Neural cell (in vitro differentiated cells): ENCODE results near the gene ABCB10.

Experiments
- EP300 ChIP-seq: fragments of 450-650 bp; conservative IDR thresholded peaks from 2 replicates; pipeline ENCODE4 v1.6.1; 2014; ENCODE audit warnings: antibody characterized with exemption, mild to moderate bottlenecking, moderate library complexity; ENCODE audit not compliant: poor library complexity, severe bottlenecking
- EZH2 ChIP-seq: fragments of 200-600, 300-800 bp; shearing (Covaris generic), sonication (generic); IDR thresholded peaks from 2 replicates; pipeline ENCODE4 v1.6.1; 2014; ENCODE audit warnings: antibody characterized with exemption, low read length, borderline replicate concordance, mild to moderate bottlenecking; ENCODE audit not compliant: insufficient read depth, poor library complexity, severe bottlenecking
- TF ChIP-seq, protein P1 (sequence below): fragments of 450-650 bp; IDR thresholded peaks from 2 replicates; pipeline ENCODE4 v1.5.1; 2014; ENCODE audit warnings: antibody characterized with exemption, mild to moderate bottlenecking, moderate library complexity; ENCODE audit not compliant: poor library complexity, severe bottlenecking
- TF ChIP-seq, protein P2 (sequence below): IDR thresholded peaks from 2 replicates; pipeline ENCODE4 v1.6.1; 2012; ENCODE audit warnings: borderline replicate concordance

- TF ChIP-seq, protein P1, sequence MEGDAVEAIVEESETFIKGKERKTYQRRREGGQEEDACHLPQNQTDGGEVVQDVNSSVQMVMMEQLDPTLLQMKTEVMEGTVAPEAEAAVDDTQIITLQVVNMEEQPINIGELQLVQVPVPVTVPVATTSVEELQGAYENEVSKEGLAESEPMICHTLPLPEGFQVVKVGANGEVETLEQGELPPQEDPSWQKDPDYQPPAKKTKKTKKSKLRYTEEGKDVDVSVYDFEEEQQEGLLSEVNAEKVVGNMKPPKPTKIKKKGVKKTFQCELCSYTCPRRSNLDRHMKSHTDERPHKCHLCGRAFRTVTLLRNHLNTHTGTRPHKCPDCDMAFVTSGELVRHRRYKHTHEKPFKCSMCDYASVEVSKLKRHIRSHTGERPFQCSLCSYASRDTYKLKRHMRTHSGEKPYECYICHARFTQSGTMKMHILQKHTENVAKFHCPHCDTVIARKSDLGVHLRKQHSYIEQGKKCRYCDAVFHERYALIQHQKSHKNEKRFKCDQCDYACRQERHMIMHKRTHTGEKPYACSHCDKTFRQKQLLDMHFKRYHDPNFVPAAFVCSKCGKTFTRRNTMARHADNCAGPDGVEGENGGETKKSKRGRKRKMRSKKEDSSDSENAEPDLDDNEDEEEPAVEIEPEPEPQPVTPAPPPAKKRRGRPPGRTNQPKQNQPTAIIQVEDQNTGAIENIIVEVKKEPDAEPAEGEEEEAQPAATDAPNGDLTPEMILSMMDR, result no peak
- TF ChIP-seq EZH2 (no peak), EP300 (no peak)
- TF ChIP-seq, protein P2, sequence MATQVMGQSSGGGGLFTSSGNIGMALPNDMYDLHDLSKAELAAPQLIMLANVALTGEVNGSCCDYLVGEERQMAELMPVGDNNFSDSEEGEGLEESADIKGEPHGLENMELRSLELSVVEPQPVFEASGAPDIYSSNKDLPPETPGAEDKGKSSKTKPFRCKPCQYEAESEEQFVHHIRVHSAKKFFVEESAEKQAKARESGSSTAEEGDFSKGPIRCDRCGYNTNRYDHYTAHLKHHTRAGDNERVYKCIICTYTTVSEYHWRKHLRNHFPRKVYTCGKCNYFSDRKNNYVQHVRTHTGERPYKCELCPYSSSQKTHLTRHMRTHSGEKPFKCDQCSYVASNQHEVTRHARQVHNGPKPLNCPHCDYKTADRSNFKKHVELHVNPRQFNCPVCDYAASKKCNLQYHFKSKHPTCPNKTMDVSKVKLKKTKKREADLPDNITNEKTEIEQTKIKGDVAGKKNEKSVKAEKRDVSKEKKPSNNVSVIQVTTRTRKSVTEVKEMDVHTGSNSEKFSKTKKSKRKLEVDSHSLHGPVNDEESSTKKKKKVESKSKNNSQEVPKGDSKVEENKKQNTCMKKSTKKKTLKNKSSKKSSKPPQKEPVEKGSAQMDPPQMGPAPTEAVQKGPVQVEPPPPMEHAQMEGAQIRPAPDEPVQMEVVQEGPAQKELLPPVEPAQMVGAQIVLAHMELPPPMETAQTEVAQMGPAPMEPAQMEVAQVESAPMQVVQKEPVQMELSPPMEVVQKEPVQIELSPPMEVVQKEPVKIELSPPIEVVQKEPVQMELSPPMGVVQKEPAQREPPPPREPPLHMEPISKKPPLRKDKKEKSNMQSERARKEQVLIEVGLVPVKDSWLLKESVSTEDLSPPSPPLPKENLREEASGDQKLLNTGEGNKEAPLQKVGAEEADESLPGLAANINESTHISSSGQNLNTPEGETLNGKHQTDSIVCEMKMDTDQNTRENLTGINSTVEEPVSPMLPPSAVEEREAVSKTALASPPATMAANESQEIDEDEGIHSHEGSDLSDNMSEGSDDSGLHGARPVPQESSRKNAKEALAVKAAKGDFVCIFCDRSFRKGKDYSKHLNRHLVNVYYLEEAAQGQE, result no peak
These were observed 8.8 kb upstream of the ABCB10 start for GRCh38 chr1:229567109-229567868.
